Stimulated activated naive CD8-positive, alpha-beta T cell treated with anti-CD3 and anti-CD28 coated beads, Interleukin-15, Interleukin-2, amounts not matched to agents 100 U/mL and 50 U/mL, for 24 hours (primary cell): ENCODE results near the gene APLN.

ENCODE experiments used
- ATAC-seq: fragments of 150-1000 bp; cut with Tn5 transposase; one replicate; pipeline ENCODE4 v1.10.0; 2021
- DNase-seq: peaks from one replicate; pipeline ENCODE4 v3.0.0; 2021

Gene APLN

GRCh38 chrX:129654652-129655546 is at the start of gene APLN:
TSS of gene APLN (minus strand) at chrX:129654956. CDS start at chrX:129654630, 326 bp downstream.
- DNase-seq (peak; percentile 10), ATAC-seq (no peak)

- ATAC-seq: no peak
- DNase-seq: no peak
Measured at GRCh38 chrX:129704491-129704890, 49.7 kb upstream of the APLN start.

- DNase-seq (no peak), ATAC-seq (no peak)
Measured at GRCh38 chrX:129701624-129702069, 46.9 kb upstream of the APLN start.

GRCh38 chrX:129700536-129700935 is 45.8 kb upstream of the APLN start:
- ATAC-seq (no peak), DNase-seq (no peak)

- ATAC-seq: no peak
- DNase-seq: no peak
Measured at GRCh38 chrX:129698150-129698549, 43.4 kb upstream of the APLN start.

- no peak for DNase-seq
- no peak for ATAC-seq
Measured at GRCh38 chrX:129697204-129697829, 42.6 kb upstream of the APLN start.

GRCh38 chrX:129696463-129697155 is 41.9 kb upstream of the APLN start:
- ATAC-seq (no peak), DNase-seq (no peak)

GRCh38 chrX:129695937-129696336 is 41.2 kb upstream of the APLN start:
- DNase-seq (no peak), ATAC-seq (no peak)

GRCh38 chrX:129695535-129695934 is 40.8 kb upstream of the APLN start:
- DNase-seq: no peak
- ATAC-seq: no peak

- DNase-seq (no peak), ATAC-seq (no peak)
Measured at GRCh38 chrX:129694805-129695204, 40.0 kb upstream of the APLN start.

- DNase-seq (no peak), ATAC-seq (no peak)
Measured at GRCh38 chrX:129693354-129693753, 38.6 kb upstream of the APLN start.

GRCh38 chrX:129690435-129690834 is 35.7 kb upstream of the APLN start:
- ATAC-seq: no peak
- no peak for DNase-seq

- DNase-seq: no peak
- ATAC-seq: no peak
Measured at GRCh38 chrX:129689796-129690195, 35.0 kb upstream of the APLN start.

- DNase-seq (no peak), ATAC-seq (no peak)
Measured at GRCh38 chrX:129688097-129688496, 33.3 kb upstream of the APLN start.

- ATAC-seq: no peak
- no peak for DNase-seq
Measured at GRCh38 chrX:129686422-129686948, 31.7 kb upstream of the APLN start.

GRCh38 chrX:129682979-129683378 is 28.2 kb upstream of the APLN start:
- DNase-seq: no peak
- ATAC-seq: no peak

GRCh38 chrX:129679901-129680300 is 25.1 kb upstream of the APLN start:
- DNase-seq (no peak), ATAC-seq (no peak)

- ATAC-seq (peak; percentile 58), DNase-seq (peak; percentile 34)
Measured at GRCh38 chrX:129678614-129679195, 23.9 kb upstream of the APLN start.

- ATAC-seq (no peak), DNase-seq (no peak)
Measured at GRCh38 chrX:129667412-129667811, 12.7 kb upstream of the APLN start.

GRCh38 chrX:129665916-129666644 is 11.3 kb upstream of the APLN start:
- ATAC-seq (no peak), DNase-seq (no peak)

- no peak for ATAC-seq
- DNase-seq: no peak
Measured at GRCh38 chrX:129663171-129663570, 8.4 kb upstream of the APLN start.

GRCh38 chrX:129661369-129661768 is 6.6 kb upstream of the APLN start:
- ATAC-seq: no peak

More at GRCh38 chrX:129661369-129661768, 6.6 kb upstream of the APLN start:
- DNase-seq: no peak
